Mesenchymal stem cell (in vitro differentiated cells and primary cell): ENCODE measurements around the gene UBASH3B.
A peak's percentile ranks its signal among the peaks of the same experiment; 100 is the strongest.

Experiments used
- DNase-seq: peaks from one replicate; pipeline ENCODE4 v3.0.0-alpha.2; 2013
- H2AFZ ChIP-seq: one replicate; pipeline ENCODE4 v1.6.1; 2013; ENCODE audit warnings: low read depth, mild to moderate bottlenecking, control low read depth, inconsistent platforms, low read length, moderate library complexity
- H2AK5ac ChIP-seq: 2 replicates; pipeline ENCODE4 v1.6.1; 2013; ENCODE audit warnings: low read length, moderate library complexity, mild to moderate bottlenecking, inconsistent platforms; ENCODE audit not compliant: severe bottlenecking
- H2BK120ac ChIP-seq: one replicate; pipeline ENCODE4 v1.6.1; 2013; ENCODE audit warnings: low read depth, mild to moderate bottlenecking, inconsistent platforms, low read length, moderate library complexity
- H2BK12ac ChIP-seq, 2 experiments: one replicate each; pipeline ENCODE4 v1.6.1; 2013; ENCODE audit warnings: inconsistent platforms in 2 of 2, low read length in 2 of 2, mild to moderate bottlenecking in 2 of 2, moderate library complexity in 2 of 2, control low read depth in 1 of 2
- H2BK15ac ChIP-seq: one replicate; pipeline ENCODE4 v1.6.1; 2013; ENCODE audit warnings: mild to moderate bottlenecking, low read depth, inconsistent platforms; ENCODE audit not compliant: poor library complexity, severe bottlenecking
- H2BK5ac ChIP-seq: 2 replicates; pipeline ENCODE4 v1.6.1; 2013; ENCODE audit warnings: low read depth, mild to moderate bottlenecking, low read length, control low read depth, inconsistent platforms; ENCODE audit not compliant: poor library complexity, severe bottlenecking
- H3K14ac ChIP-seq, 2 experiments: one replicate each; pipeline ENCODE4 v1.6.1; 2013; ENCODE audit warnings: inconsistent platforms in 2 of 2, low read length in 2 of 2, control low read depth in 1 of 2, mild to moderate bottlenecking in 1 of 2, moderate library complexity in 1 of 2
- H3K18ac ChIP-seq, 2 experiments: one replicate each; pipeline ENCODE4 v1.6.1; 2013; ENCODE audit warnings: inconsistent platforms in 2 of 2, low read length in 2 of 2, control low read depth in 1 of 2, low read depth in 1 of 2, mild to moderate bottlenecking in 1 of 2
- H3K23ac ChIP-seq, 2 experiments: one replicate each; pipeline ENCODE4 v1.6.1; 2013; ENCODE audit warnings: inconsistent platforms in 2 of 2, low read length in 2 of 2, mild to moderate bottlenecking in 2 of 2, moderate library complexity in 2 of 2, control low read depth in 1 of 2
- H3K27ac ChIP-seq: 2 replicates; pipeline ENCODE4 v1.5.1; 2013; ENCODE audit warnings: mild to moderate bottlenecking, moderate library complexity, low read length, control low read depth, inconsistent platforms; ENCODE audit not compliant: poor library complexity, severe bottlenecking
- H3K27me3 ChIP-seq, 2 experiments: 2 replicates each; pipeline versions ENCODE4 v1.6.1 to v1.7.0; 2013; ENCODE audit warnings: low read length in 2 of 2, mild to moderate bottlenecking in 2 of 2, moderate library complexity in 2 of 2, control low read depth in 1 of 2, inconsistent platforms in 1 of 2; ENCODE audit not compliant: control insufficient read depth in 1 of 2, insufficient read depth in 1 of 2
- H3K36me3 ChIP-seq, 2 experiments: 2 replicates each; pipeline versions ENCODE4 v1.6.1 to v1.7.0; 2013; ENCODE audit warnings: low read length in 2 of 2, control low read depth in 1 of 2, inconsistent platforms in 1 of 2, low read depth in 1 of 2, mild to moderate bottlenecking in 1 of 2; ENCODE audit not compliant: insufficient read depth in 2 of 2, control insufficient read depth in 1 of 2
- H3K4ac ChIP-seq, 2 experiments: one replicate each; pipeline ENCODE4 v1.6.1; 2013; ENCODE audit warnings: inconsistent platforms in 2 of 2, low read length in 2 of 2, mild to moderate bottlenecking in 2 of 2, moderate library complexity in 2 of 2, control low read depth in 1 of 2, low read depth in 1 of 2
- H3K4me1 ChIP-seq: 2 replicates; pipeline ENCODE4 v1.6.1; 2013; ENCODE audit warnings: low read depth, low read length, control low read depth; ENCODE audit not compliant: control insufficient read depth, insufficient read depth
- H3K4me2 ChIP-seq: 2 replicates; pipeline ENCODE4 v1.6.1; 2013; ENCODE audit warnings: low read length, mild to moderate bottlenecking, inconsistent platforms; ENCODE audit not compliant: poor library complexity, severe bottlenecking
- H3K4me3 ChIP-seq, 2 experiments: 2 replicates each; pipeline versions ENCODE4 v1.5.1 to v1.7.0; 2013; ENCODE audit warnings: low read length in 2 of 2, mild to moderate bottlenecking in 2 of 2, control low read depth in 1 of 2, low read depth in 1 of 2; ENCODE audit not compliant: insufficient read depth in 1 of 2
- H3K79me1 ChIP-seq: replicated peaks from 2 replicates; pipeline ENCODE4 v1.6.1; 2013; ENCODE audit warnings: mild to moderate bottlenecking, control low read depth, low read length, inconsistent platforms; ENCODE audit not compliant: poor library complexity, severe bottlenecking
- H3K9ac ChIP-seq: 2 replicates; pipeline ENCODE4 v1.7.0; 2013; ENCODE audit warnings: mild to moderate bottlenecking, low read length, moderate library complexity
- H3K9me3 ChIP-seq: 2 replicates; pipeline ENCODE4 v1.7.0; 2013; ENCODE audit warnings: mild to moderate bottlenecking, low read length; ENCODE audit not compliant: control insufficient read depth
- H4K8ac ChIP-seq: one replicate; pipeline ENCODE4 v1.6.1; 2013; ENCODE audit warnings: inconsistent platforms, mild to moderate bottlenecking, low read length, moderate library complexity
- H4K91ac ChIP-seq: one replicate; pipeline ENCODE4 v1.6.1; 2013; ENCODE audit warnings: mild to moderate bottlenecking, low read length, inconsistent platforms
- WGBS: methylation state at CpG from one replicate; pipeline ENCODE4 v1.1.7; 2013; ENCODE audit warnings: mixed read lengths; 5-methylcytosine and 5-hydroxymethylcytosine counted together

The UBASH3B gene

DNA sequence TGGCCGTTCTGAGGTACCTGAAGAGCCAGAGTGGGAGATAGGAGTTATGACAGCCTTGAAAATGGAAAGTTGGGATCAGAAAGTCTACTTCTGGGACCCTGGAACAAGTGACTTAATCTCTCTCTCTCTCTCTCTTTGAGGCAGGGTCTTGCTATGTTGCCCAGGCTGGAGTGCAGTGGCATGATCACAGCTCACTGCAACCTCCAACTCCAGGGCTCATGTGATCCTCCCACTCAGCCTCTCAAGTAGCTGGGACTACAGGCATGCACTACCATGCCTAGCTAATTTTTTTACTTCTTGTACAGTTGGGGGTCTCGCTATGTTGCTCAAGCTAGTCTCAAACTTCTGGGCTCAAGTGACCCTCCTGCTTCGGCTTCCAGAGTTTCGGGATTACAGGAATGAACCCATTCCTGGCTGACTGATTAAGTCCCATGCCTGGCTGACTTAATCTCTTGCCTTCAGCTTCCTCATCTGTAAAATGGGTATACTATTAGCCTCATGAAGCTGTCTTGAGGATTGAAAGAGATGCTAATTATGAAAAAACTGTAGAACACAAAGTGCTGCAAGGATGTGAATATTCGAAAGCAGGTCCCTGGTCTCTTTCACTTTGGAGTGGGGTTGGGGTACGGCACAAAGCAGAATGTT is 87.7 kb downstream of the UBASH3B start:
- Histone ChIP-seq H3K4ac (peak overlapping the region in 1 of 2 experiments; percentile 76), H4K91ac (no peak overlapping the region), H2BK15ac (no peak overlapping the region), H3K4me3 (no peak overlapping the region), H2BK120ac (no peak overlapping the region), H4K8ac (no peak overlapping the region), H3K9me3 (no peaks in the 10 kb centered on the region), H3K27me3 (no peaks in the 10 kb centered on the region), H3K18ac (peak overlapping the region; percentile 26 to 79), H2BK12ac (peak overlapping the region in 1 of 2 experiments; percentile 93), H3K4me2 (no peak overlapping the region), H3K36me3 (peaks cover 0 to 7% of the 10 kb centered on the region in 2 experiments), H3K14ac (no peak overlapping the region), H2AK5ac (no peak overlapping the region), H2BK5ac (no peak overlapping the region), H3K9ac (no peak overlapping the region), H3K4me1 (peaks cover 33% of the 10 kb centered on the region), H3K79me1 (peaks cover 14% of the 10 kb centered on the region), H3K23ac (no peak overlapping the region), H2AFZ (no peak overlapping the region), H3K27ac (no peak overlapping the region)
- 97% methylated on average over 5 of the region's 6 CpGs for WGBS
- DNase-seq: no peak

DNA sequence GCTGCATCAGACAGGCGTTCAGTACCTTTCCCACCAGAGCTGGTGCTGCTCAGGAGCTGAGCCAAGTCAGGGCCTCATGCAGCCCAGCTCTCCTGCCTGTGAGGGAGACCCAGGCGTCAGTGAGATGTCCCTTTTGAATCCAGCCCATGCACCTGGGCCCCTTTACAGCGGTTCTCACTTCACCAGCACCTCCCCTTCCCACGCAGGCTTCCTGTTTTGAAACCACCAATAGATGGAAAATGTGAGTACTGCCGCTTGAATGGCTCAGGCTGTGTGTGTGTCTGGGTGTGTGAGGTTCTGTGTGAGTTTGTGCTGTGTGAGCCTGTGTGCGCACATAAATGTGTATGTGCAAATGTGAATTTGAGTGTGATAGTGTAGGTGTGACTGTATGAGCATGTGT is 88.4 kb downstream of the UBASH3B start:
- Histone ChIP-seq H3K18ac (peak overlapping the region; percentile 79 to 80), H2BK120ac (no peak overlapping the region), H2AK5ac (no peak overlapping the region), H3K14ac (peak overlapping the region in 1 of 2 experiments; percentile 84), H3K9ac (no peak overlapping the region), H3K79me1 (peaks cover 16% of the 10 kb centered on the region), H2BK5ac (no peak overlapping the region), H2BK15ac (no peak overlapping the region), H2BK12ac (peak overlapping the region in 1 of 2 experiments; percentile 52), H3K27ac (no peak overlapping the region), H2AFZ (no peak overlapping the region), H4K8ac (no peak overlapping the region), H3K4me2 (no peak overlapping the region), H3K36me3 (peaks cover 0 to 7% of the 10 kb centered on the region in 2 experiments), H3K27me3 (no peaks in the 10 kb centered on the region), H3K4me3 (no peak overlapping the region), H3K4ac (no peak overlapping the region), H4K91ac (peak overlapping the region; percentile 57), H3K9me3 (no peaks in the 10 kb centered on the region), H3K23ac (no peak overlapping the region), H3K4me1 (peaks cover 34% of the 10 kb centered on the region)
- WGBS: 79% methylated on average over 5 of the region's 6 CpGs
- peak; percentile 45 for DNase-seq

DNA sequence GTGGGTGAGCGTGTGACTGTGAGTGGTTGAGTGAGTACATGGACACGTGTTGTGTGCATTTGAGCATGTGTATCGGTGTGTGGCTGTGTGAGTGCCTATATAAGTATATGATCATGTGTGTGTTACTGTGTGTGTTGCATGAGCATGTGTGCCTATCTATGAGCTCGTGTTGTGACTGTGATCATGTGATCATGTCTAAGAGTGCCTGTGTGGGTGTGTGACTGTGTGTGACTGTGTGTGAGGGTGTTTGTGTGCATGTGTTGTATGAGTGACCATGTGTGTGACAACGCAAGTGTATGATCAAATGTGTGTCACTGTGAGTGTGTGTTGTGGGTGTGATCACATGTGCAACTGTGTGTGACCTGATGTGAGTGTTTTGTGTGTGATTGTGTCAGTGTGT is 88.8 kb downstream of the UBASH3B start:
- H4K8ac ChIP-seq: peak overlapping the region; percentile 29
- H3K4me2 ChIP-seq: no peak overlapping the region
- H3K4me3 ChIP-seq: no peak overlapping the region
- no peak overlapping the region for H3K23ac ChIP-seq
- no peaks in the 10 kb centered on the region for H3K27me3 ChIP-seq
- no peak overlapping the region for H2BK120ac ChIP-seq
- H3K4me1 ChIP-seq: peaks cover 34% of the 10 kb centered on the region
- no peak for DNase-seq
- H2AK5ac ChIP-seq: no peak overlapping the region
- no peak overlapping the region for H3K9ac ChIP-seq
- peak overlapping the region; percentile 79 to 80 for H3K18ac ChIP-seq
- 94% methylated on average over 5 of the region's 5 CpGs for WGBS
- H3K9me3 ChIP-seq: no peaks in the 10 kb centered on the region
- H2AFZ ChIP-seq: no peak overlapping the region
- H2BK5ac ChIP-seq: no peak overlapping the region
- peak overlapping the region; percentile 57 for H4K91ac ChIP-seq
- H2BK12ac ChIP-seq: peak overlapping the region in 1 of 2 experiments; percentile 52
- H3K36me3 ChIP-seq: peaks cover 0 to 7% of the 10 kb centered on the region in 2 experiments
- no peak overlapping the region for H3K27ac ChIP-seq
- peak overlapping the region in 1 of 2 experiments; percentile 71 for H3K4ac ChIP-seq
- peak overlapping the region in 1 of 2 experiments; percentile 84 for H3K14ac ChIP-seq
- H3K79me1 ChIP-seq: peaks cover 16% of the 10 kb centered on the region
- no peak overlapping the region for H2BK15ac ChIP-seq

DNA sequence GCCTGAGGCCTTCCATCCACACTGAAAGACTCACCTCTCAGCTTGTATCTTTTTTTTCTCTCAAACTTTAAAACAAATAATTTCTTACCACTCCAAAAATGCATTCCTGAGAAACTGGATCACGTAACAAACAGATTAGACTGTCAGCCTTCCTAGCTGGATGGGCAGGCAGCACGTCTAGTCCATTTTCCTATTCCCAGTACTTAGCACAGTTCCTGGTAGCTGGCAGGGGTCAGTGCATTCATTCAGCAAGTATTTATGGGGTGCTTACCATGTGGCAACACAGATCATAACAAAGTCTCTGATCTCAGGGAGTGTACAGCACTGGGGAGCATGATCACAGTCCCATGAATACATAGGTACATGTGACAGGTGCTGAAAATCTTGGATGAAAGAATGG is 89.6 kb downstream of the UBASH3B start:
- no peaks in the 10 kb centered on the region for H3K9me3 ChIP-seq
- no peak overlapping the region for H3K4me3 ChIP-seq
- peak overlapping the region; percentile 40 for H2BK15ac ChIP-seq
- no peak overlapping the region for H3K9ac ChIP-seq
- H3K4ac ChIP-seq: no peak overlapping the region
- H2BK5ac ChIP-seq: no peak overlapping the region
- peaks cover 19% of the 10 kb centered on the region for H3K79me1 ChIP-seq
- no peaks in the 10 kb centered on the region for H3K27me3 ChIP-seq
- peaks cover 34% of the 10 kb centered on the region for H3K4me1 ChIP-seq
- H2BK120ac ChIP-seq: no peak overlapping the region
- no peak for DNase-seq
- no peak overlapping the region for H4K8ac ChIP-seq
- H3K14ac ChIP-seq: no peak overlapping the region
- H3K23ac ChIP-seq: no peak overlapping the region
- peak overlapping the region; percentile 21 for H4K91ac ChIP-seq
- no peak overlapping the region for H3K4me2 ChIP-seq
- peaks cover 0 to 7% of the 10 kb centered on the region in 2 experiments for H3K36me3 ChIP-seq
- WGBS: 95% methylated on average over 2 of the region's 2 CpGs
- no peak overlapping the region for H2BK12ac ChIP-seq
- H2AFZ ChIP-seq: no peak overlapping the region
- no peak overlapping the region for H3K27ac ChIP-seq
- H3K18ac ChIP-seq: peak overlapping the region in 1 of 2 experiments; percentile 80
- H2AK5ac ChIP-seq: peak overlapping the region; percentile 28
